ENCODE measurements around the gene PFKFB4.
"Not testable (repeated sequence)": the region's sequence is repeated elsewhere in the genome, so short reads cannot be mapped to it uniquely, and the experiment has no call there.

The PFKFB4 gene

GRCh38 chr3:48501196-48501595 is 55.4 kb downstream of the PFKFB4 start:
- no peak for DNase-seq
- TF ChIP-seq GATA1 (IDR thresholded peaks at IDR 0.05; ENCODE audit: low read depth, low read length) (no peak), POLR2A (IDR thresholded peaks at IDR 0.05; ENCODE audit: low read length) (no peak)

GRCh38 chr3:48500656-48501055 is 55.9 kb downstream of the PFKFB4 start:
- no peak for DNase-seq
- no peak for TF ChIP-seq POLR2A (IDR thresholded peaks at IDR 0.05; ENCODE audit: low read length)
- no peak for TF ChIP-seq GATA1 (IDR thresholded peaks at IDR 0.05; ENCODE audit: low read depth, low read length)

- TF ChIP-seq GATA1 (IDR thresholded peaks at IDR 0.05; ENCODE audit: low read depth, low read length) (no peak), POLR2A (IDR thresholded peaks at IDR 0.05; ENCODE audit: low read length) (no peak)
- DNase-seq: no peak
These were observed 63.5 kb downstream of the PFKFB4 start for GRCh38 chr3:48493203-48493501.

DNA sequence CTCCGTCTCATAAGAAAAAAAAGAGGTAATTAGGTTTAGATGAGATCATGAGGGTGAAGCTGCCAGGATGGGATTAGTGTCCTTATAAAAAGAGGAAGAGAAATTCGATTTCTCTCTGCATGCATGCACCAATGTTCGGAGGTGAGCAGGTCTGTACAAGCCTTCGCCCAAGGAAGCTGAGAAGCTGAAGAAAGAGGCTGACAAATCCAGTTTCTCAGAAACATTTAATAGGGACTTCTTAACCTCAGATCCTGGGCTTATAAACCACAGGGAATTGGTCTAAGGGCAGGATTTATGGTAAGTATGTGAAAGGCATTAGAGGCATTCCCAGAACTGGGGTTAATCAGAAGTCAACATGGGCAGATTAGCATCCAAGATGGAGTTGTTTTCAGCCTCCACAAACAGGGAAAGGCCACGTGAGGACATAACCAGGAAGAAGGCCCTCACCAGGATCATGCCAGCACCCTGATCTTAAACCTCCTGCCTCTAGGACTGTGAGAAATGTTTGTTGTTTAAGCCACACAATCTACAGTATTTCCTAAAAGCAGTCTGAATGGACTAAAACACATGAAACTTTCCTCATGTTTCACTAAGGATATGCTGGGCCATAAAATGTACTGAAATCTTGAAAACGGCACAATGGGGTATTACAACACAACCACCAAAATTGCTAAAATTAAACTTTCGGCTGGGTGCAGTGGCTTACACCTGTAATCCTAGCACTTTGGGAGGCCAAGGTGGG is 64.0 kb downstream of the PFKFB4 start:
- no peak for DNase-seq
- TF ChIP-seq GATA1 (IDR thresholded peaks at IDR 0.05; ENCODE audit: low read depth, low read length) (no peak), POLR2A (IDR thresholded peaks at IDR 0.05; ENCODE audit: low read length) (no peak)

- TF ChIP-seq GATA1 (IDR thresholded peaks at IDR 0.05; ENCODE audit: low read depth, low read length): no peak
- TF ChIP-seq POLR2A (IDR thresholded peaks at IDR 0.05; ENCODE audit: low read length): no peak
- no peak for DNase-seq
These were observed 69.7 kb downstream of the PFKFB4 start for GRCh38 chr3:48486952-48487351.

DNA sequence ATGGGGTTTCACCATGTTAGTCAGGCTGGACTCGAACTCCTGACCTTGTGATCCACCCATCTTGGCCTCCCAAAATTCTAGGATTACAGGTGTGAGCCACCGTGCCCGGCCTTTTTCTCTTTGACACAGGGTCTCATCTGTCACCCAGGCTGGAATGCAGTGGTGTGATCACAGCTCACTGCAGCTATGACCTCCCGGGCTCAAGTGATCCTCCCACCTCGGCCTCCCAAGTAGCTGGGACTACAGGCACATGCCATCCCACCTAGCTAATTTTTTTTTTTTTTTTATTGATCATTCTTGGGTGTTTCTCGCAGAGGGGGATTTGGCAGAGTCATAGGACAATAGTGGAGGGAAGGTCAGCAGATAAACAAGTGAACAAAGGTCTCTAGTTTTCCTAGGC is 73.8 kb downstream of the PFKFB4 start:
- DNase-seq: not testable (repeated sequence)

DNA sequence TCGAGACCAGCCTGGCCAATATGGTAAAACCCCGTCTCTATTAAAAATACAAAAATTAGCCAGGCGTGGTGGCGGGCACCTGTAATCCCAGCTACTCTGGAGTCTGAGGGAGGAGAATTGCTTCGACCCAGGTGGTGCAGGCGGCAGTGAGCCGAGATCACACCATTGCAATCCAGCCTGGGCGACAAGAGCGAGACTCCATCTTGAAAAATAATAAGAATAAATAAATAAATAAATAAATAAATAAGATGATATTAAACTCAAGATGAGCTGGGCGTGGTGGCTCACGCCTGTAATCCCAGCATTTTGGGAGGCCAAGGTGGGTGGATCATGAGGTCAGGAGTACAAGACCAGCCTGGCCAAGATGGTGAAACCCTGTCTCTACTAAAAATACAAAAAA is 75.7 kb downstream of the PFKFB4 start:
- not testable (repeated sequence) for DNase-seq

GRCh38 chr3:48478626-48479555 is 77.7 kb downstream of the PFKFB4 start:
- TF ChIP-seq POLR2A (IDR thresholded peaks at IDR 0.05; ENCODE audit: low read length) (no peak), GATA1 (IDR thresholded peaks at IDR 0.05; ENCODE audit: low read depth, low read length) (no peak)
- no peak for DNase-seq

DNA sequence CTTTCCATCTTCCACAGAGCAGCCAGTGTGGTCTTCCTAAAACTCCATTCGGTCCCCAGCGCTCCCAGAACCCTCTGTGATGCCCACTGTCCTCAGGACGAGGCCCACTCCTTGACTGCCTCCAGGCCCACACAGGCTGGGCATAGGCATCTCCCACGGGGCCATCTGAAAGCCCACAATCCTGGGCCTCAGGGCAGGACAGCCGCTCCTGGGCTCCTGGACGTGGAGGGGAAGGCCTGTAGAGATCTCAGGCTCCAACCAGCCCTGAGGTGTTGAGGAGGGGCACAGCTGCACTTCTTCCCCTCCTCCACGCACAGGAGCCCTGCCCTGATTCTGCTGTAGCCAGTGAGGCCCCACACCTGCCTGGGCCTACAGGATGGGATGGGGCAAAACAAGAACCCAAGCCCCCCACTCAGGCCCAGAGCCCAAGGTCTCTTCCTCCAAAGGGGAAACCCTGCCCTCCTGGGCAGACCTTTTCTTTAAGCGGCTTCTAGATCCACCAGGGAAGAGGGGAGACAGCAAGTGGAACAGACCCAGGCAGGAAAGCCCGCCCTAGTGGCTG is 78.6 kb downstream of the PFKFB4 start:
- no peak for DNase-seq
- TF ChIP-seq POLR2A (IDR thresholded peaks at IDR 0.05; ENCODE audit: low read length) (no peak), GATA1 (IDR thresholded peaks at IDR 0.05; ENCODE audit: low read depth, low read length) (no peak)

DNA sequence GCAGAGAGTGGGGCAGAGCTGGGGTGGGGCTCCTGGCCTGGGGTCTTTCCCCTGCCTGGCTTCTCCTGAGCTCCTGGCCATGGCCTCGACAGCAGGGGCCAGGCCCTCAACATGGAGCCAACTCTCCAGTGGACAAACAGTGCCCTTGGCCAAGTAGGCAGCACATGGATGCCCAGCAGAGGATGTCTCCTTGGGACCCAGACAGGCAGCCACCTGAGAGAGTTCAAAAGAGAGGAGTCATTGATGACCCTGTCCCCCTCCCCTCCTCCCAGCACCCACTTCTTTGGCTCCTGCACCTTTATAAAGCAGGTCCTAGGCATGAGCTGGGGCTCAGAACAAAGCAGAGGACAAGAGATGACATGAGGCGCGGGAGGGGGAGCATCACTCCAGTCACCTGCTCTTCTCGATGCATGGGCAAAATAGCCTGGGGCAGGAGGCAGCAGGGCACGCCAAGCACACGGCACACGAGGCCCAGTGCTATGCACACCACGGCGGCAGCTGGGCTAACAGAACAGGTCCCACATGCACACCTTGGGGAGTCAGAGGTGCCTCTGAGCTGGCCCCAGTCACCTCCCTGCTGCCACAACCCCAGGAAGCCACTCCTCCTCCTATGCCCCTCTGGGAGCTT is 80.1 kb downstream of the PFKFB4 start:
- TF ChIP-seq GATA1 (IDR thresholded peaks at IDR 0.05; ENCODE audit: low read depth, low read length) (no peak), POLR2A (IDR thresholded peaks at IDR 0.05; ENCODE audit: low read length) (no peak)
- DNase-seq: no peak

GRCh38 chr3:48475188-48475587 is 81.4 kb downstream of the PFKFB4 start:
- DNase-seq: no peak
- TF ChIP-seq GATA1 (IDR thresholded peaks at IDR 0.05; ENCODE audit: low read depth, low read length) (no peak), POLR2A (IDR thresholded peaks at IDR 0.05; ENCODE audit: low read length) (no peak)

DNA sequence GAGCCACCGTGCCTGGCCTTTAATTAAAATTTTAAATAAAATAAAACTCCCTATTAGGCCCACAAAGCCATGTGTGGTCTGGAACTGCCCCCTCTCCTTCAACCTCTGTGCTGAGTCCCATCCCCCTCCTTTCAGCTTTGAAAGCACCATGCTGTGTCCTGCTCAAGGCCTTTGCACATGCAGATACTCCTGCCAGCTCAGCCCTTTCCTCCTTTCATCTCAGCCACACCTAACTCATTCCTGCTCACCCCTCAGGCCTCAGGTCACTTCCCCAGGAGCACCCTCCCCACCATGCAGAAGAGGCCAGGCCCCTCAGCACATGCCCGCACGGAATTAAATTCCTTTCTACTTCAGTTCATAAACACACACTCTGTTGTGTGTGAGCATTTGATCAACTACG is 82.0 kb downstream of the PFKFB4 start:
- no peak for DNase-seq
- TF ChIP-seq POLR2A (IDR thresholded peaks at IDR 0.05; ENCODE audit: low read length) (no peak), GATA1 (IDR thresholded peaks at IDR 0.05; ENCODE audit: low read depth, low read length) (no peak)

DNA sequence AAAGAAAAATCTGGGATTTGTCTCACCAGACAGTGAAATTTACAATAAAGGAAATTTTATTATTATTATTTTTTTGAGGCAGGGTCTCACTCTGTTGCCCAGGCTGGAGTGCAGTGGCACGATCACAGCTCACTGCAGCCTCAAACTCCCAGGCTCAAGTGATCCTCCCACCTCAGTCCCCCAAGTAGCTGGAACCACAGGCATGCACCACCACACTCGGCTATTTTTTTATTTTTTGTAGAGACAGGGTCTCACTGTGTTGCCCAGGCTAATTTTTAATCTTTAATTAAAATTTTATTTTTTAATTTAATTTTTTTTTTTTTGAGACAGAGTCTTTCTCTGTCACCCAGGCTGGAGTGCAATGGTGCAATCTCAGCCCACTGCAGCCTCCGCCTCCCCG is 82.6 kb downstream of the PFKFB4 start:
- not testable (repeated sequence) for DNase-seq

GRCh38 chr3:48473617-48473952 is 83.0 kb downstream of the PFKFB4 start:
- TF ChIP-seq GATA1 (IDR thresholded peaks at IDR 0.05; ENCODE audit: low read depth, low read length): no peak
- no peak for TF ChIP-seq POLR2A (IDR thresholded peaks at IDR 0.05; ENCODE audit: low read length)
- DNase-seq: no peak
